Brain microvascular endothelial cell (primary cell): ENCODE results near the gene GAREM1.
A peak's percentile ranks its signal among the peaks of the same experiment; 100 is the strongest.
"Not testable (repeated sequence)": the region's sequence is repeated elsewhere in the genome, so short reads cannot be mapped to it uniquely, and the experiment has no call there.

Experiments
- DNase-seq: peaks from one replicate; pipeline ENCODE4 v3.0.0-alpha.2; 2020
- H3K27ac ChIP-seq: fragments of 250-450 bp; sonication (Bioruptor Pico); 2 replicates; pipeline ENCODE4 v1.5.1; 2020; ENCODE audit warnings: mild to moderate bottlenecking, moderate library complexity
- H3K27me3 ChIP-seq: fragments of 250-450 bp; sonication (Bioruptor Pico); replicated peaks from 2 replicates; pipeline ENCODE4 v1.5.1; 2020; ENCODE audit warnings: mild to moderate bottlenecking
- H3K36me3 ChIP-seq: fragments of 250-450 bp; sonication (Bioruptor Pico); replicated peaks from 2 replicates; pipeline ENCODE4 v1.5.1; 2020; ENCODE audit warnings: mild to moderate bottlenecking
- H3K4me3 ChIP-seq: 2 replicates; pipeline ENCODE4 v1.5.1; 2011; ENCODE audit warnings: low read depth, mild to moderate bottlenecking, control low read depth, low read length, moderate library complexity
- in situ Hi-C: cut with HindIII; loops from 2 replicates; pipeline ENCODE4 v1.10.0; 2017; ENCODE audit warnings: low sequenced_read_pairs, low pct_ligation_motif_present
- TF ChIP-seq, protein P1 (sequence below): IDR thresholded peaks from 2 replicates; pipeline ENCODE4 v1.5.1; 2011; ENCODE audit warnings: low read depth, mild to moderate bottlenecking, moderate library complexity, low read length, control low read depth, inconsistent platforms; ENCODE audit errors: missing control alignments

The GAREM1 gene

DNA sequence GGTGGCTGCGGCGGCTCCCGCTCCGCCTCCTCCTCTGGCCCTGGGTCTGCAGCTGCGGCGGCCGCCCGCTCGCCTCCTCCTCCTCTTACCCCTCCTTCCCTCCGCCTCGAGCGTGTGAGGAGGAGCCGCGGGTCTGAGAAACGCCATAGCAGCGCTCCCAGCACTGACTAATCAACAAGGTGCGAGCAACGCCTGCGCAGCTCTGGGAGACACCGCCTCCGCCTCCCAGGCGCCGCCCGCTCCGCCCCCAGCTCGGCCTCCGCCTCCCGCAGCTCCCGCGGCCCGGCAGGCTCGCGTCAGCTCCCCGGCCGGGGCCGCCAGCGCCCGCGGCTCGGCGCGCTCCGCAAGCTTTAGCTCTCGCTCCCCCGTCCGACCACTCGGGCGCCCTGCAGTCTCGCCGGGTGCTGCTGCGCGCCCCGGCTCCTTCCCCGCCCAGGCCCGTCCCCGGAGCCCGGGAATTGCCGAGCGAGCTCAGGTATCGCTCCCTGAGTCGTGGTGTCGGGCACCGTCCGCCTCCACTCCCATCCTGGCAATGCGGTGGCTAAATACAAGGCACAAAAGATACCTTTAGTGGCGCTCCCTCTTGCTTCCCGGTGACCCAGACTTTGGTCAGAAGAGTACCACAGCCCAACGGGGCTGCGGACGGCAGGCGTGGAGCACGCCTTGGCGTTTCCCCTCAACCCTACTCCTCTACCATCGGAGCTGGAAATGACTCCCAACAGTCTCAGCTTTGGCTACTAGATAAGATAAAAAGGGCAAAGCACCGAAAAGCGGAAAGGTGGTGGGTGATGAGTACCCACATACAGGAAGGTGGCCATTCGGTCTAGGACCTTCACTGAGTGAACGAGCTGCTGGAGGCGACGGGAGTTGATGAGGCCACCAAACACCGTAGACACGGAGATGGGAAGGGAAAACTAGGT, at the start of gene GAREM1:
GAREM1 (minus strand) TSS at position 169 of the 920 bp plus-strand sequence. CDS start 454 bp downstream, outside the sequence.
- Histone ChIP-seq H3K4me3 (peak within 1 kb of the TSS; percentile 70), H3K27ac (peak within 1 kb of the TSS; percentile 52), H3K36me3 (no peaks in the 10 kb centered on the region), H3K27me3 (no peaks in the 10 kb centered on the region)
- TF ChIP-seq, protein P1, sequence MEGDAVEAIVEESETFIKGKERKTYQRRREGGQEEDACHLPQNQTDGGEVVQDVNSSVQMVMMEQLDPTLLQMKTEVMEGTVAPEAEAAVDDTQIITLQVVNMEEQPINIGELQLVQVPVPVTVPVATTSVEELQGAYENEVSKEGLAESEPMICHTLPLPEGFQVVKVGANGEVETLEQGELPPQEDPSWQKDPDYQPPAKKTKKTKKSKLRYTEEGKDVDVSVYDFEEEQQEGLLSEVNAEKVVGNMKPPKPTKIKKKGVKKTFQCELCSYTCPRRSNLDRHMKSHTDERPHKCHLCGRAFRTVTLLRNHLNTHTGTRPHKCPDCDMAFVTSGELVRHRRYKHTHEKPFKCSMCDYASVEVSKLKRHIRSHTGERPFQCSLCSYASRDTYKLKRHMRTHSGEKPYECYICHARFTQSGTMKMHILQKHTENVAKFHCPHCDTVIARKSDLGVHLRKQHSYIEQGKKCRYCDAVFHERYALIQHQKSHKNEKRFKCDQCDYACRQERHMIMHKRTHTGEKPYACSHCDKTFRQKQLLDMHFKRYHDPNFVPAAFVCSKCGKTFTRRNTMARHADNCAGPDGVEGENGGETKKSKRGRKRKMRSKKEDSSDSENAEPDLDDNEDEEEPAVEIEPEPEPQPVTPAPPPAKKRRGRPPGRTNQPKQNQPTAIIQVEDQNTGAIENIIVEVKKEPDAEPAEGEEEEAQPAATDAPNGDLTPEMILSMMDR: peak; percentile 65
- in situ Hi-C loops: loop anchor here (25.0 kb wide), 1 partner anchor 184 kb away; no protein-coding TSS in a partner anchor
- peak; percentile 97 for DNase-seq

DNA sequence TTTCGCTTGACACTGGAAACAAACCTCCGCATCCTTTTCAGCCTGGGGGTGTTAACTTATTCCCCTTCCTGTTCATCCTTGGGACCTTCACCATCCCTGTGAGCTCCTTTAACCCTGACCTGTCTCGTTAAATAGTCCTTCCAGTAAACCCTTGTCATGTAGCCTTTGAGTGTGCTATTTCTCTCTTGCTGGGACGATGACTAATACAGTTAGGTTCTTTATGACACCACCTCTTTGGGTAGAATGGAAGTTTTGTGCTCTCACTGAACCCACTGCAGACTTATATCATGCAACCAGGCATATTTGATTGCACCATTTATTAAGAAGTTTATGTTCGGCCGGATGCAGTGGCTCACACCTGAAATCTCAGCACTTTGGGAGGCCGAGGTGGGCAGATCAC, 40.5 kb upstream of the GAREM1 start:
- Histone ChIP-seq H3K27ac (no peak overlapping the region), H3K4me3 (no peak overlapping the region), H3K27me3 (no peaks in the 10 kb centered on the region), H3K36me3 (no peaks in the 10 kb centered on the region)
- TF ChIP-seq, protein P1: no peak
- no peak for DNase-seq
- in situ Hi-C loops: no loop called here

DNA sequence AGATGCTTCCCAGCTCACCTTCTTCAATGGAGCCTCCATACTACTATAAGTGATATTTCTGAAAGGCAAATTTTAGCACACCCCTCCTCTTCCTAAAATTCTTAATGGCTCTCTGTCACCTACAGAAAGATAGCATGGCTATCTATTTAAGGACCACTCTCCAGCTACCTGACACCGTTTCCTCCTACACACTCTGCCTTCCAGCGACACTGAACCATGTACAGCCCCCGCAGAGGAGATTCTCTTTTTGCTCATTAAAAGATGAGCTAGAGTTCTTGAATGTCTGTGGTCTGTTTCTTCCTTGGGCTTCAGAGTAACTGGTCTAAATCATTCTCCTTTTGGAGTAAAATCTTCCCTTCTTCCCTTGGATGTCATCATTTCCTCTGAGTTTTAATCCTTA, 38.4 kb upstream of the GAREM1 start:
- Histone ChIP-seq H3K27me3 (no peaks in the 10 kb centered on the region), H3K4me3 (no peak overlapping the region), H3K27ac (no peak overlapping the region), H3K36me3 (no peaks in the 10 kb centered on the region)
- in situ Hi-C loops: no loop called here
- DNase-seq: no peak
- TF ChIP-seq, protein P1: no peak

DNA sequence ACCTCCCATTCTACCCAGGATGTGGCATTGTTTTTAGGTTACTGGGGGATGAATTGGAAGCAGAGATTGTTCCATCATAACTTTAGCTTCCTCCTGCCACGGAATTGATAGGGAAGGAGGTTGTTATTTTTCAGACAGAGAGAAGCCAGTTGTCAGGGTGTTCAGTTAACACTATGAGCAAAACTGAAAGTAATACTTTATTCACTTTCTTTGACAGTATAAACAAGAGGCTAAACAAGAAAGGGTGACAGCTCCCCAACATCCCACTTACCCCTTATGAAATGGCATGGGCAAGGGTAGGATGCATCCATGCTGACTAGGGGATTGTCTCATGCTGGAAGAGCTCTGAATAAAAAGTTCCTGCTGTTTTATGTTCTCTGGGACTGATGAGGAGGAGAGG, 36.4 kb upstream of the GAREM1 start:
- Histone ChIP-seq H3K27ac (no peak overlapping the region), H3K27me3 (no peaks in the 10 kb centered on the region), H3K4me3 (no peak overlapping the region), H3K36me3 (no peaks in the 10 kb centered on the region)
- DNase-seq: no peak
- in situ Hi-C loops: no loop called here
- TF ChIP-seq, protein P1: no peak

DNA sequence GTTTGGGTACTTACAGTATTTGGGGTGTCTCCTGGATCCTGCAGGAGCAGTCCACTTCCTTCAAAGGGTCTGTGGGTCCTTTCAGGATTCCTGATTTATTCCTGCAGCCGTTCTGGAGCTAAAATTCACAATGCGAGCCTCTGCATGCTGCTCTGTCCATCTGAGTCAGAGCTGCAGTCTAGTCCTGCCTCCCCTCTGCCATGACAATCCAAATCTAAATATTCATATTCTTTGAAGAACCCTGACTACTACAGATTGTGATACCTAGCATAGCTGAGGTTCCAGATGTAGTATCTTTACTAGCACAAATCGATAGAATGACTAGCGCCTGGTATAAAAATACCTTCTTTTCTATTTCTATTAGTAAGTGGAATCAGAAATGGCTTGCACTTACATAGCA, 31.3 kb upstream of the GAREM1 start:
- H3K36me3 ChIP-seq: no peaks in the 10 kb centered on the region
- no peaks in the 10 kb centered on the region for H3K27me3 ChIP-seq
- DNase-seq: no peak
- TF ChIP-seq, protein P1: no peak
- H3K27ac ChIP-seq: no peak overlapping the region
- in situ Hi-C loops: no loop called here
- H3K4me3 ChIP-seq: no peak overlapping the region

DNA sequence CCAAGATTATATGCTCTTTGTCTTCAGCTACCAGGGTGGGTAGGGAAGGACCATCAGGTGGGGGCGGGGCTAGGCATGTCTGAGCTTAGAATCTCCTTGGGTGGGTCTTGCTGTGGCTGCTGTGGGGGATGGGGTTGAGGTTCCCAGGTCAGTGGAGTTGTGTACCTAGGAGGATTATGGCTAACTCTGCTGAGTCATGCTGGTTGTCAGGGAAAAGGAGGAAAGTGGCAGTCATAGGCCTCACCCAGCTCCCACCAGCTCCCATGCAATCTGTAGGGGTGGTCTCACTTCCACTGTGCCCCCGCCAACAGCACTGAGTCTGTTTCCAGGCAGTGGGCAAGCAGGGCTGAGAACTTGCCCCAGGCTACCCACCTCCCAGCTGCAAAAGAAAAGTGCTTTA, 30.6 kb upstream of the GAREM1 start:
- H3K4me3 ChIP-seq, H3K36me3 ChIP-seq, DNase-seq, in situ Hi-C loops, H3K27me3 ChIP-seq, H3K27ac ChIP-seq: not testable (repeated sequence)
